Endothelial cell of umbilical vein (primary cell): ENCODE results near the gene SOHLH1. TPM values are rescaled to one million over a fixed set of nuclear protein-coding genes. Genes with fewer than 3 reads are reported as not detected.

Source experiments
- BruUV-seq: library from RNA; stranded (reverse); fragments of 400-500 nt; replicated peaks from 2 replicates; lab custom pipeline; 2021; lab: Mats Ljungman, UMichigan
- CTCF ChIA-PET: fragments of 300-600, 350-600 bp; sonication (Branson Sonifier 250); formaldehyde crosslinking; loops from one replicate; lab custom pipeline; 2021; ENCODE audit warnings: antibody characterized with exemption, inconsistent platforms; lab: Charles Lee
- POLR2A ChIA-PET: fragments of 300-600, 350-600 bp; sonication (Branson Sonifier 250); formaldehyde crosslinking; loops from one replicate; lab custom pipeline; 2021; ENCODE audit warnings: antibody characterized with exemption, inconsistent platforms; lab: Charles Lee
- DNase-seq: peaks from one replicate; pipeline ENCODE4 v3.0.0-alpha.2; 2011; ENCODE audit warnings: low read depth, low spot score
- FAIRE-seq: peaks from 2 replicates; lab custom pipeline; 2011; peaks lifted over from hg19 to GRCh38; lab: Jason Lieb, UNC
- H2AFZ ChIP-seq: 2 replicates; pipeline ENCODE4 v1.6.0; 2012; ENCODE audit warnings: low read depth, low read length, control low read depth, inconsistent platforms
- H3K27ac ChIP-seq: 2 replicates; pipeline ENCODE4 v1.5.1; 2011; ENCODE audit warnings: low read depth, mild to moderate bottlenecking, control low read depth, low read length, moderate library complexity; ENCODE audit not compliant: insufficient read depth
- H3K27me3 ChIP-seq, 2 experiments: 2 replicates each; pipeline versions ENCODE4 v1.6.0 to v1.6.1; 2011; ENCODE audit warnings: low read length in 2 of 2, mixed read lengths in 1 of 2; ENCODE audit not compliant: control insufficient read depth in 2 of 2, insufficient read depth in 2 of 2
- H3K36me3 ChIP-seq, 2 experiments: 2 replicates in 1 of 2; 3 replicates in 1 of 2; pipeline ENCODE4 v1.5.1; 2011; ENCODE audit warnings: low read length in 2 of 2, mild to moderate bottlenecking in 1 of 2, moderate library complexity in 1 of 2; ENCODE audit not compliant: control insufficient read depth in 2 of 2, insufficient read depth in 2 of 2; ENCODE audit errors: extremely low read depth in 1 of 2
- H3K4me1 ChIP-seq: 3 replicates; pipeline ENCODE4 v1.5.1; 2011; ENCODE audit warnings: mild to moderate bottlenecking, low read length; ENCODE audit not compliant: control insufficient read depth, insufficient read depth; ENCODE audit errors: extremely low read depth
- H3K4me2 ChIP-seq: 2 replicates; pipeline ENCODE4 v1.6.1; 2011; ENCODE audit warnings: low read length, control low read depth, mixed read lengths; ENCODE audit not compliant: insufficient read depth
- H3K4me3 ChIP-seq, 3 experiments: fragments of 200-600 bp in 1 of 3; sonication (generic), shearing (Covaris generic) in 1 of 3; replicated peaks in 1 of 3; 2 replicates each; pipeline ENCODE4 v1.5.1; 2011 to 2016; ENCODE audit warnings: control low read depth in 3 of 3, low read length in 3 of 3, mild to moderate bottlenecking in 2 of 3, inconsistent platforms in 1 of 3, low read depth in 1 of 3, moderate library complexity in 1 of 3; ENCODE audit not compliant: insufficient read depth in 1 of 3
- H3K79me2 ChIP-seq: 2 replicates; pipeline ENCODE4 v1.6.0; 2012; ENCODE audit warnings: low read length, inconsistent platforms; ENCODE audit not compliant: control insufficient read depth, insufficient read depth
- H3K9ac ChIP-seq: replicated peaks from 2 replicates; pipeline ENCODE3; 2011; ENCODE audit warnings: low read length, control low read depth; ENCODE audit not compliant: insufficient read depth; ENCODE audit errors: extremely low read depth
- H3K9me1 ChIP-seq: replicated peaks from 3 replicates; pipeline ENCODE4 v1.6.0; 2011; ENCODE audit warnings: mild to moderate bottlenecking, low read length; ENCODE audit not compliant: control insufficient read depth, insufficient read depth; ENCODE audit errors: extremely low read depth
- H3K9me3 ChIP-seq: replicated peaks from 2 replicates; pipeline ENCODE4 v1.5.1; 2012; ENCODE audit warnings: low read length, inconsistent platforms; ENCODE audit not compliant: control insufficient read depth, insufficient read depth
- H4K20me1 ChIP-seq: replicated peaks from 2 replicates; pipeline ENCODE3; 2011; ENCODE audit warnings: mild to moderate bottlenecking, low read length; ENCODE audit not compliant: control insufficient read depth, insufficient read depth; ENCODE audit errors: extremely low read depth
- EZH2 ChIP-seq: IDR thresholded peaks from 2 replicates; pipeline ENCODE4 v1.6.1; 2012; ENCODE audit warnings: borderline replicate concordance, low read depth, mild to moderate bottlenecking, moderate library complexity, low read length, inconsistent platforms; ENCODE audit not compliant: severe bottlenecking
- FOS ChIP-seq: IDR thresholded peaks from 2 replicates; pipeline ENCODE4 v1.6.1; 2011; ENCODE audit warnings: mild to moderate bottlenecking, low read length, moderate library complexity, borderline replicate concordance; ENCODE audit not compliant: insufficient read depth
- GATA2 ChIP-seq: IDR thresholded peaks from 2 replicates; pipeline ENCODE4 v1.7.0; 2011; ENCODE audit warnings: low read depth, mild to moderate bottlenecking, moderate library complexity, mixed read lengths, low read length; ENCODE audit not compliant: insufficient read length, insufficient read depth
- JUN ChIP-seq: IDR thresholded peaks from 2 replicates; pipeline ENCODE4 v1.6.1; 2011; ENCODE audit warnings: borderline replicate concordance, low read depth; ENCODE audit not compliant: insufficient read length, insufficient read depth
- MAX ChIP-seq: IDR thresholded peaks from 2 replicates; pipeline ENCODE4 v1.6.1; 2011; ENCODE audit not compliant: insufficient read depth, insufficient read length
- MYC ChIP-seq: IDR thresholded peaks from one replicate; pipeline ENCODE4 v1.6.1; 2011; ENCODE audit warnings: mild to moderate bottlenecking, low read depth, low read length
- POLR2A ChIP-seq: IDR thresholded peaks from 2 replicates; pipeline ENCODE4 v1.6.1; 2012; ENCODE audit warnings: low read depth, mild to moderate bottlenecking, control low read depth, low read length
- POLR2AphosphoS5 ChIP-seq: IDR thresholded peaks from 2 replicates; pipeline ENCODE4 v1.6.1; 2012; ENCODE audit warnings: low read depth, mild to moderate bottlenecking, control low read depth, low read length, moderate library complexity; ENCODE audit not compliant: insufficient read depth
- dilution Hi-C: fragments of 300-500 bp; cut with MboI; formaldehyde crosslinking; loops from one replicate; pipeline ENCODE4 v1.15.0; 2019; ENCODE audit warnings: low sequenced_read_pairs; ENCODE audit not compliant: extremely low pct_ligation_motif_present
- intact Hi-C: fragments of 100-400 bp; cut with micrococcal nuclease; formaldehyde crosslinking; loops from one replicate; pipeline ENCODE4 v1.10.0; 2022
- polyA plus RNA-seq, 4 experiments: library from polyadenylated mRNA; depleted of rRNA in 3 of 4; stranded (reverse) in 3 of 4; unstranded in 1 of 4; fragments of >200 nt; gene quantifications; 2 replicates each; pipeline versions ENCODE4 v1.2.1 to v1.2.3, GENCODE V29; 2011 to 2012; ENCODE audit warnings: missing spikeins in 1 of 4
- total RNA-seq: library from RNA; stranded (reverse); gene quantifications from 2 replicates; pipeline ENCODE4 v1.2.3, GENCODE V29; 2021
- TF ChIP-seq, protein P1 (sequence below), 2 donors: IDR thresholded peaks; 1 replicate in 1 of 2; 2 replicates in 1 of 2; pipeline ENCODE4 v1.5.1; 2011; ENCODE audit warnings: low read length in 2 of 2, mild to moderate bottlenecking in 2 of 2, moderate library complexity in 2 of 2, control low read depth in 1 of 2, inconsistent platforms in 1 of 2, low read depth in 1 of 2; ENCODE audit not compliant: insufficient read depth in 1 of 2; ENCODE audit errors: extremely low read depth in 1 of 2

Gene SOHLH1
- total and polyA plus RNA-seq, 2 donors (not counting 3 experiments of a cell fraction or from before 2014, with no cell fraction given) = not detected

GRCh38 chr9:135650408-135650807, 48.9 kb downstream of the SOHLH1 start:
- no TSS peak for BruUV-seq
- dilution Hi-C loops = no loop called here
- H3K9me1 ChIP-seq = no peaks in the 10 kb centered on the region

More at GRCh38 chr9:135650408-135650807, 48.9 kb downstream of the SOHLH1 start:
- FAIRE-seq (no peak), DNase-seq (no peak)
- Histone ChIP-seq H2AFZ (no peak overlapping the region), H3K4me1 (no peaks in the 10 kb centered on the region), H3K79me2 (no peaks in the 10 kb centered on the region), H3K4me2 (no peak overlapping the region), H3K9me3 (no peaks in the 10 kb centered on the region), H3K36me3 (no peaks in the 10 kb centered on the region), H3K27me3 (no peaks in the 10 kb centered on the region), H3K27ac (no peak overlapping the region), H4K20me1 (no peaks in the 10 kb centered on the region), H3K9ac (no peak overlapping the region), H3K4me3 (no peak overlapping the region)
- intact Hi-C loops = no loop called here
- POLR2A ChIA-PET = no interaction called here
- CTCF ChIA-PET = interaction anchor here (0.9 kb wide), 1 partner anchor 34 kb away, joined by 3 read pairs; no protein-coding TSS in a partner anchor
- TF ChIP-seq, protein P1, sequence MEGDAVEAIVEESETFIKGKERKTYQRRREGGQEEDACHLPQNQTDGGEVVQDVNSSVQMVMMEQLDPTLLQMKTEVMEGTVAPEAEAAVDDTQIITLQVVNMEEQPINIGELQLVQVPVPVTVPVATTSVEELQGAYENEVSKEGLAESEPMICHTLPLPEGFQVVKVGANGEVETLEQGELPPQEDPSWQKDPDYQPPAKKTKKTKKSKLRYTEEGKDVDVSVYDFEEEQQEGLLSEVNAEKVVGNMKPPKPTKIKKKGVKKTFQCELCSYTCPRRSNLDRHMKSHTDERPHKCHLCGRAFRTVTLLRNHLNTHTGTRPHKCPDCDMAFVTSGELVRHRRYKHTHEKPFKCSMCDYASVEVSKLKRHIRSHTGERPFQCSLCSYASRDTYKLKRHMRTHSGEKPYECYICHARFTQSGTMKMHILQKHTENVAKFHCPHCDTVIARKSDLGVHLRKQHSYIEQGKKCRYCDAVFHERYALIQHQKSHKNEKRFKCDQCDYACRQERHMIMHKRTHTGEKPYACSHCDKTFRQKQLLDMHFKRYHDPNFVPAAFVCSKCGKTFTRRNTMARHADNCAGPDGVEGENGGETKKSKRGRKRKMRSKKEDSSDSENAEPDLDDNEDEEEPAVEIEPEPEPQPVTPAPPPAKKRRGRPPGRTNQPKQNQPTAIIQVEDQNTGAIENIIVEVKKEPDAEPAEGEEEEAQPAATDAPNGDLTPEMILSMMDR (IDR thresholded peaks at IDR 0.05; ENCODE audit: extremely low read depth in 1 of 2, insufficient read depth in 1 of 2, low read depth in 1 of 2, low read length in 2 of 2) = no peak
- no peak for TF ChIP-seq EZH2
- TF ChIP-seq MYC = no peak
- no peak for TF ChIP-seq FOS
- TF ChIP-seq MAX = no peak
- no peak for TF ChIP-seq POLR2AphosphoS5
- no peak for TF ChIP-seq GATA2
- TF ChIP-seq JUN = no peak
- no peak for TF ChIP-seq POLR2A
